HG02571 (cell line): Measurements from ENCODE around the gene TAB2.
A peak's percentile ranks its signal among the peaks of the same experiment; 100 is the strongest.

Experiments
- ATAC-seq: cut with Tn5 transposase; IDR thresholded peaks from one replicate; pipeline ENCODE4 v1.9.1; 2021; ENCODE audit warnings: mild to moderate bottlenecking, moderate library complexity; ENCODE audit not compliant: unreplicated experiment

TAB2 gene

DNA sequence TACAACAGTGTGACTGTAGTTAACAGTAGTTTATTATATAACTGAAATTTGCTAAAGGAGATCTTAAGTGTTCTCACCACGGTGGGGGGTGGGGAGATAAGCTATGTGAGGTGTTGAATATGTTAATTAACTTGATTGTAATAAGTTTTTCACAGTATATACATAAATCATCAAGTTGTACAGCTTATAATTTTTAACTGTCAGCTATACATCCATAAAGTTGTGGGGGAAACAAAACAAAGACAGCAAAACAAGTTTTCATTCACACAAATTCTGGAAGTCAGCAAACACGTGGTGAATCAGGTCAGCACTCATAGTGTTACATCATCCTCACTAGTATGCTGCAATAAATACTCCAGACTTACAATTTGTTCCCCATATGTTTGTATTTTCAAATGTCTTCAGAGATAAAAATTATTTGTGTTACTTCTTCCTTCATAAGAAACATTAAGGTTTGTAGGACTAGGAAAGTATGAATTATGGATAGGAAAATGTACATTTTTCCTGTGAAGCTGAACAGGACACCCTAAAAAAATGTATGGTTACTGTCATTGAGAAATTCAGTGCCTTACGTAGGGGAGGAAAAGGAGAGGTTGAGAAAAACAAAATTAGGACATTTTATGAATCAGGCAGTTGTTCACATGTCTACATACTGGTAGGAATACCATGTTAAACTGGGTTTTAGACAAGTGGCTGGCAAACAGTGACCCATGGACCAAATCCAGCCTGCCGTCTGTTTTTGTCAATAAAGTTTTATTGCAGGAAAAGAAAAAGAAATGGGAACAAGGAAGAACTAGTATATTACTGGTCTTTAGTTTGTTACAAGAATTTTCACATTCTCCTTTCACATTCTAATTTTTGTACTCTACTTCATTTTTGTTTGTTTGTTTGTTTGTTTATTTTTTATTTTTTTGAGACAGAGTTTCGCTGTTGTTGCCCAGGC lies 88.6 kb downstream of the TAB2 start:
- ATAC-seq = no peak

DNA sequence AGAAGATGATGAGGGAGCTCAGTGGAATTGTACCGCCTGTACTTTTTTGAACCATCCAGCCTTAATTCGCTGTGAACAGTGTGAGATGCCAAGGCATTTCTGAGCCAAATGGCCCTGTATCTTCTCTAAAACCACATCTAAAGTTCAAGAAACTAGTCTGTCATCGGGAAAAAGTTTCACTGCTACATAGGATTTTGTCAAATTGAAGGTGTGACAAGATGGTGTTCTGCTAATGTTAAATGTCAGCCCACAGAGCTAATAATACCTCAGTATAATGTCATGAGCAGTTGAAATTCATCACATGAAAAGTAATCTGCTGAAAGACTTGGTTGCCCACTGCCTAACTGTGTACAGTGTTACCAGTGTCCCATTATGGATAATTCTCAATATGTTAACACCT lies 92.1 kb downstream of the TAB2 start:
- no peak for ATAC-seq

DNA sequence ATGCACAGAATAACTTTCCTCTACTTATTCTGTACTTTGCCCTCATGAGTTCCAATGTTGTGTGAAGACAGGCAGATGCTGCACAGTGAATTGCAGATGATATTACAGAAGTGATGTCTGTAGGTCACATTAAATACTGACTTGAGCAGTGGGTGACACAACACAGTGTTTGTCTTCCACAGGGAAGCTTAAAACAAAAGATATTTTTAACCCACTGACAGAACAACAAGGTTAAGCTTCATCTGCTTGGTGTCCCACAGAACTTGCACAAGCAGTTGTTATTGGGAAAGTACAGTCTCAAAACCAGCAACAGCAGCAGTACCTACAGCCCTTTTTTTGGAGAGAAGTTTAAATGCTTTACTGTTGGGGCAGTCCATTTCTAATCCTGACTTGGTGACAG lies 93.0 kb downstream of the TAB2 start:
- ATAC-seq = no peak

DNA sequence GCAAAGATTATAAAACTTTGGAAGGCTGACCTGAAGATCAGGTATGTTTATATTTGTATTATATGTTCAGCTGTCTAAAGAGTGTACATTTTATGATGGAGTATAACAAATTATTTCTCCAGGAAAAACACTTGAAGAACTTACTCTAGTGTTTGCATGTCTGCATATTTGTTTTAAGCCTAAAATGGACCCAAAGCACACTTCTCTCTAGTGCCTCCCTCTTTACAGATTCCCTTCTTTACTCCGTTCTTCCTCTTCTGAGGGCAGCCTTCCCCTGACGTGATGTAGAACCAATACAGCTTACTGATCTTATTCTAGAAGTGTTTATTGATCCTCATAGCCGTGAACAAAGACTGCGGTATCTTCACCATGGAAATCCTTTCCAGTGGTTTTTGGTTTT lies 96.5 kb downstream of the TAB2 start:
- ATAC-seq = no peak

DNA sequence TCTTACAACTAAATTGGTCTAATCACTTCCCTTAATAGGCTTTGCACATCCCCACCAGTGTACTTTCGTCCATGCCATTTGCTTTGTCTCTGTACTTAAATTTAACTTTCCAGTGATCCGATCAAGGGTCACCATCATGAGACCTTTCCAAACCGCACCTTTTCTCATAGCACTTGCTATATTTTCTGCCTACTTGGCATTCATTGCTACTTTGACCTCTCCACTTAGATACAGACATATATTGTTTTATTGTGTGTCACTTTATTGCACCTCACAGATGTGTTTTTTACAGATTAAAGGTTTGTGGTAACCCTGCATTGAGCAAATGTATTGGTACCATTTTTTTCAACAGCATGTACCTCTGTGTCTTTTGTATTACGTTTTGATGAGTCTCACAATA lies 97.3 kb downstream of the TAB2 start:
- ATAC-seq = no peak

DNA sequence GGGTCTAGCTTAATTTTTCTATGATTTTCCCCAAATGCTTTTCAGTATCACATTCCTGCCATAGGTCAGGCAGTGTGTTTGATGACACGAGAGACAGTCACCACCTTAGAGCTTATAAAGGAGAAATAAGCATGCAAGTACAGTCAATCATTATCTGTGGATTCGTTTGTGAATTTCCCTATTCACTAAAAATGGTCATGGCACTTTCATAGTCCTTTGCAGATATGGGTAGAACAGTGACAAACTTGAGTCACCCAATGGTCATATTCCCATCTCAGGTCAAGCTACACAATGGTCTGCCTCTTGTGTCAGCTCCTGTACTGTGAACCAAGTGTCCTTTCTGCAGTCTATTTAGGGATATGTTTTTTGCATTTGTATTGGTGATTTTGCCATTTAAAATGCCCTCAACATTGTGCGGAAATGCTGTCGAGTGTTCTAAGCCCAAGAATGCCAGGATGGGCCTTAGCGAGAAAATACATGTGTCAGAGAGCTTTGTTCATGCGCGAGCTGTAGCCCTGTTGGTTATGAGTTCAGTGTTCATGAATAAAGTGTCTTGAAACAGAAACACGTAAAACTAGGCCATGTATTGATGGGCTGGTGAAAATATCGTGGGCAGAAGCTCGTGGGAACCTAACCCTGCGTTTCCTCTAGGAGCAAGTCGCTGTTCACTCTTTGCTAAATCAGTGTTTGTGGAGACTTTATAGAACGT lies 102.3 kb downstream of the TAB2 start:
- ATAC-seq = no peak

DNA sequence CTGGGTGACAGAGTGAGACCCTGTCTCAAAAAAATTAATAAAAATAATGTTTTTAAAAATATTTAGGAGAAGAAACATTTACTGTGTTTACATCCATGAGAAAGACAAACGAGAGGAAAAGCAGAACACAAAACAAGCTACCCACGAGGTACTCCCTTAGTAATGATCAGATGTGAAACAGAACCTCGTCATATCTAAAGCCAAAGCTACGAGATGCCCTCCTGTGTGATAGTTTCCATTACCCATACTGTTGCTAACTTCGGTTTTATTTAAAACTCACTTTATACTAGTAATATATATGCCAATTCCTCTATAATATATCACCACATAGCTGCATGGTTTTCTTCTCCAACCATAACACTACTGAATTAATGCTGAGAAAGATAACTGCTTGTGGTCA lies 103.6 kb downstream of the TAB2 start:
- ATAC-seq = no peak

DNA sequence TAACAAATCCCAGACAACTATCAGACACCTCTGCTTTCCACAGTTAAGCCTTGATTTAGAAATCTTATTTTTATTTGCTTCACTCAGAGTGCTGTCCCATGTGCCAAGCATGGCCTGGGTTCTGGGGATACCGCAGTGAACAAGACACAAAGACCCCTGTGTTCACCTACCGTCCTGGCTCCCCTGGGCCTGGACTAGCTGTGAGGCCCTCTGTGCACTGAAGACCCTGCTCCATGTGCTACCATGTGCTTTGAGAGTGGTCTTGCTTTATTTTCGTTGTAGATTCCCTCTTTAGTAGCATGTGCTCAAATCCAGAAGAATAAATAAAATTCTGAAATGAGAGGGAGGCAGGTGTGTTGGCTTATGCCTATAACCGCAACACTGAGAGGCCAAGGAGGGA lies 105.1 kb downstream of the TAB2 start:
- ATAC-seq = no peak

DNA sequence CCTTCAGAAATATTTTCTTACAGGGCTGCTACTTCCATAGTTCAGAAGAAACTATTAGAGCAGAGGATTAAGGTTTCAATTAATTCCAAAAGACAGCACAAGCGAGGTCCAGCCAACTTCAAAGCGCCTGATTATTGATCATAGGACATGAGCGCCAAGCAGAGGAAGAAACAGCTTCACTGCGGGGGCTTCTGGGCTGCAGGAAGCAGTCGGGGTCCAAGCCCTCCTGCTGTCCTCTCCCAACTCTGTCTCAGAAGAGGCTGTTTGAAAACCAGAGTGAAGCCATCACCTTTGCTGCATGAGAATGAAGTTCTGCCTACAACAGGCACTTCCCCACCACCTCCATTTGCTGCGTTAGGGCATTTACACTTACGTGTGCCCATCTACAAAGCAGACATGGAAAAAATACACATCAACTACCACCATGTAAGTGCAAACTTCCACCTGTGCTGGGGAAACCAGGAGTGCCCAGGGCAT lies 106.5 kb downstream of the TAB2 start:
- ATAC-seq = no peak

DNA sequence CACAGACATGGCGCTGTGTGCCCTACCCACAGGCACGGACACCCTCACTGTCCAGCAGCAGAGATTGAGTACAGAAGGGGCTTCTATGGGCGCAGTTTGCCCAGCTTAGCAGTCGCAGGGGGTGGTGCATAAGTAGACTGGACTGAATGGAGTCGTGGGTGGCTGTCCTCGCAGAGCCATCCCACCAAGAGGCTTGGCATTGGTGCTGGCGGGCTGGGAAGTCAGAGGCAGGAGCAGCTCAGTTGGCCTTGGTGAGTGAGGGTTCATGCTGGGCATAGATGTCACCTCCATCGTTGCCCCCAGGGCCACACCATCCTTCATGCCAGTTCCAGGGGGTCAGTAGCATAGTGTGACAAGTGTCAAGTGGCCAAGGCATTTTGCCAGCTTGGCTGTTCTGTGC lies 107.7 kb downstream of the TAB2 start:
- no peak for ATAC-seq

DNA sequence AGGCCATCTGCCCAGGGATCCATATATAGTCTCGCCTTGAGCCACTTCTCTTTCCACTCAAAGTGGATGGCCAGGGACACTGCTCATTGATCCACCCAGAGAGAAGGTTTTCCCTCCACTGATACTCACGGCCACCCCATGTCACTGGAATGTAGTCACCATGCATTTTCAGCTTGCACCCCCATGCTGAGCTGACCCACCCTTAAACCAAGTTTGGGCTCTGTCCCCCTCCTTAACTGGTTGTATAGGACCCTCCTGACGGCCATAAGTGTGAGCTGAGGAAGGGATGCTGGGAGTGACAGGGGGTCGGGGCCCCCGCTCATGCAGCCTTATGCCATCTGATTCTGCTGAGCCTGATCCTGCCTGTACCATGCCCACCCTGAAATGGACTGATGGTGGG lies 108.2 kb downstream of the TAB2 start:
- no peak for ATAC-seq

DNA sequence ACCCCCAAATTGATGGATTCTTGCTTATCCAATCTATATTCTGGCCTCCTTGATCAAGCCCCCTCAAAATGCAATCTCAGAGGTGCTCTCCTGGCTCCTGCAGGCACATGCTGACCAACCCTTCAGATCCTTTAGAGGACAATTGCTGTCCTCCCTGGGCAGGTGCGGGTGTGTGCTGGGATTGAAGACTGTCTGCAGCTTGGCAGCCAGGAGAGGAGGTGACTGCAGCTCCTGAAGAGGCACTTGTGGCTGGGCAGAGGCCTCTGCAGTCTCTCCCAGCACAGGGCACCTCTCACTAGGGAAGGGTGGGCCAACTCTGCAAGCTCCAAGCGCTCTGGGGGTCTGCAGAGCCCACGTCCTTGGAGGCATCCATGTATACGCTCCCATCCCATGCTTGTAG lies 111.1 kb downstream of the TAB2 start:
- no peak for ATAC-seq

DNA sequence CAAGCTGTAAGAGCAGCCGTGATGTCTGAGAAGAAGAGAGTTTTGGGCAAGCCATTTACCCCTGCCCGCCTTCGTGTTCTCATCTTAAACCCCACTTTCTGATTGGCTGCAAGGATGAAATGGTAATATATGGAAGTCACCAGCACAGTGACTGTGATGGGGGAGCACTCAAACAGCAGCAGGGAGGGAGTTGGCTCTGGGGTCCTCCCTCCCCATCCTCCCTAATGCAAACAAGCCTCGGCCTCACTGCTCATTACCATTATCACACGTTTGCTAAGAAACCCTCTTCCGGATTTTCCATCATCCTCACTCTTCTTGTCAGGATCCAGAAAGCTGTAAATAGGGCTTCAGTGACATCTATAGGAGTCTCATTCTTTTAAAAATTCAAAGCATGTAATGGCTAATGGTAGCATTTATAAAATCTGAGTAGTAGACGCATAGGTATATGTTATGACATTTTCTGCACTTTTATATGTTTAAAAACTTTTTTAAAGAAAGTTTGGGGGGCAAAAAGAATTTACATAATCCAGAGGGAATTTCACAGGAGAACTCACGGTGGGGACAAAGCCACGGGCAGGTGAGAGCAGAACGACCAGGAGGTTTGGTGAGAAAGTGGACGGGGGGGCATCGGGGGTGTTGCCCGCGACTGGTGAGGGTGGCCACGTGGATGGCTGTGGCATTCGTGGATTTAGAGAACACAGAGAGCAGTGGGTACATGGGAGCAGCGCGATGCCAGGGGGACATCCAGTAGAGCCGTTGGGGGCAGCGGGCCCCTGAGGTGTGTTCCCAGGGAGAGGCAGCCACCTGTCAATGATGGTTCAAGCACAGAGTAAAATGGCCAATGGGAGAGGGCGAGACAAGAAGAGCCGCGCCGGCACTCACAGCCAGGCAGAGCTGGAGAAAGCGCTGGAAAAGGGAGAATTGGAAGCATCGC lies 112.2 kb downstream of the TAB2 start:
- no peak for ATAC-seq

DNA sequence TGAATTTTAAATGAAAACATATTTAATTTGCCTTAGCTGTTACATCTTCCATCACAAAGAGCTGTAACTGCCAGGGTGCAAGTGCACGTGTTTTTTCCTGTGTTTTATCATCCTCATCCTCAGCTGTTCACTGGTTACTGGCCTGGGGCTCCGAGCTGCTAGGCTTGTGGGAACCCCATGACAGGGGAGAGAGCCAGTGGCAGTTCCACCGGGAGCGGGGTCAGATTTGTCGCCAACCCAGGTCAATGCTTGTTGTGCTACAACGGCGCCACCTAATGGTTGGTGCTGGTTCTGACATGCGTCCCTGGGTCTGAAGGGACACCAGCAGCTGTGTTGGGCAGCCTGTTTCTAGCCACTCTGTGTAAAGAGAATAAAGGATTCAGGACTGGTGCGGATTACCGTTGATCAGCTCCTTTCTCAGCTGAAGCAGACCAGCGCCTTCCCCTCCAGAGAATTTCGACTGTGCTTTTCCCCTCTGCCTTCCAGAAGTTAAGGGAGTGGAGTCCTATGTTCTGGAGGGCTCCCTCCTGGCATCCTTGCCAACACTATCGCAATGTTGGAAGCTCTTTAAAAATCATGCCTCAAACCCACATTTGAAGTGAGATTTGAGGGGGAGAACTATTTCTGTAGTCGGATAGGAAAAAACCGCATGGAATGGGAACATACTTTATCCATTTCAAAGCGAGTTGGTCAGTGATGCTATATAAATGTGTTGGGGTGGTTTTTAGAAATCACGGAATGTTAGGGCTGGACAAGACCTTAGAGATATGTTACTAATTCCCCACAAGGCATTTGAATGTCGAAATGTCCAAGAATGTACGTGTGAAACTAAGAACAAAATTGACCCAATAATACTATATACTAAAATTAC lies 114.6 kb downstream of the TAB2 start:
- peak; percentile 64 for ATAC-seq

DNA sequence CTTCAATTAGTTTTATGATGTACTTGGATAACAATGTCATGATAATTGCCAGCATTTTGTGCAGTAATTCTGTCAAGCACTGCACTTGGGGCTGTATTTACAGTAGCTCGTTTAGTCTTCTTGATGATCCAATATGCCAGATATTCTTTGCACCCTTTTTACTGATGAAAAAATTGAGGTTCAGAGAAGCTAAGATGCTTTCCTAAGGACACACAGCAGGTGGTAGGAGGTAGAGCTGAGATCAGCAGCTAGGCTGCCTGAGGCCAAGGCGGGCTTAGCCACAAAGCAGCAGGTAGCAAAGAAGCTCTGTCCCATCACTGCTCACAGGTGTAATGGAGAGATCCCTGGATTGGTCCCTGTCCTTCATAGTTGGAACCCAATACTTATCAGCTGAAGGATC lies 115.9 kb downstream of the TAB2 start:
- ATAC-seq = no peak

DNA sequence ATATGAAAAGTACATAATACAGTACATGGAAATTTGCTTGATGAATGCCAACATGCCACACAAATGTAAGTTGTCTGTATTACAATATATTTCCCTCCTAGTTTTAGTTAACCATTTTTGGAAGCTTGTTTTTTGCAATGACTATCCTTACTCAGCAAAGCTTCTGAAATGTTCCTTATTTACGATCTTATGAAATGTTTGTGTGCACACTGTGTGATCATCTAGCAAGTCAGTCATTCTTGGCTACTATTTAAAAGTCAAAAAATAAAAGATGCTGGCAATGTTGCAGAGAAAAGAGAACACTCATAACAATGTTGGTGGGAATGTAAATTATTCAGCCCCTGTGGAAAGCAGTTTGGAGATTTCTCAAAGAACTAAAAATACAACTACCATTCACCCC lies 116.4 kb downstream of the TAB2 start:
- no peak for ATAC-seq

DNA sequence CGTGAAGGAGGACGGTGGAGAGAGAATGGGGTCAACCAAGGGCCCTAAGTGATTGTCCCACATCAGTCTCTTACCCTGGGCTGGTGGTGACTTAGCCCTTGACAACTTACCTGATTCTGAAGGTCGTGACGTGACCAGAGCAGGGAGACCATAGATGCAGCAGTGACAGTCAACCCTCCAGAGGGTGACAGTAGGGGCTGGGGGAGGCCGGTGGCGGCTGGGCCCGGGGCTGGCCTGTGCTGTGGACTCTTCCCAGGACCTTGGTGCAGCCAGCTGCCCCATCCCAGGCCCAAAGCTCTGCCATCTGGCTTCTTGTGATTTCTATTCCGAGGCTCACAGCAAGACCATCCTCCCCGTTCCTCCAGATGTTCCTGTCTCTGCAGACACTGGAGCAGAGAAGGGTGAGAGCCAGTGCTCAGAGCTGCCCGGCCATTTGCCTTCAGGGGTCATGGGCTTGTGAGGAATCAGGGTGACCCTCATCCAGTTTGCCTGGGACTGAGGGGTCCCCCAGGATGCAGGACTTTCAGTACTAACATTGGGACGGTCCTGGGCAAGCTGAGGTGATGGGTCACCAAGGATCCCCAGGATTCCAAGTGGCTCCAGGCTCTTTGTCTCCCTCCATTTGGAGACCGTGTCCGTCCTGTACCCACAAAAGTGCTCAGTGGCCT lies 118.5 kb downstream of the TAB2 start:
- ATAC-seq = no peak

DNA sequence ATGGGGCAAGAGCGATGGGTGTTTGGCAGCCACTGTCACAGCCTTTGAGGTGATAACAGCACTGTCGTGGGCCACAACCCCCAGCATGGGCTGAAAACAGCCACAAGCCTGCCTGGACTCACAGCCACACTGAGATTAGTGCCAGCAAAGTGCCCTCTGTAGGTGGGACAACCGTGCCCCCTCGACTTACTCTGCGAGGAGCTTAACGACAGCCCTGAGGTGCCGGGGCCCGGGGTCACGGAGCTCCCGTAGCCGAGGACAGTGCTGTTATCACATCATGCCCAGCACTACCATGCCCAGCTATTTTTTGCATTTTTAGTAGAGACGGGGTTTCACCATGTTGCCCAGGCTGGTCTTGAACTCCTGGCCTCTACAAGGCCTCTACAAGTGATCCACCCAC lies 119.1 kb downstream of the TAB2 start:
- ATAC-seq = no peak

DNA sequence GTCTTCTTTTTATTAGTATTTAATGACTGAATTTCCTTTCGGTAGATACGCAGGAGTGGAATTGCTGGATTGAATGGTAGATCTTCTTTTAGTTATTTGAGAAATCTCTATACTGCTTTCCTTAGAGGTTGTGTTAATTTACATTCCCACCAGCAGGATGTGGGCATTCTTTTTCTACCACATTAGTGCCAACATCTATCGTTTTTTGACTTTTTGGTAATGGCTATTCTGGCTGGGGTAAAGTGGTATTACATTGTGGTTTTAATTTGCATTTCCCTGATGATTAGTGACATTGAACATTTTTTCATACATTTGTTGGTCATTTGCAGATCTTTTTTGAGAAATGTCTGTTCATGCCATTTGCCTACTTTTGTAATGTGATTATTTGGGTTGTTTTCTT lies 119.7 kb downstream of the TAB2 start:
- ATAC-seq = no peak

DNA sequence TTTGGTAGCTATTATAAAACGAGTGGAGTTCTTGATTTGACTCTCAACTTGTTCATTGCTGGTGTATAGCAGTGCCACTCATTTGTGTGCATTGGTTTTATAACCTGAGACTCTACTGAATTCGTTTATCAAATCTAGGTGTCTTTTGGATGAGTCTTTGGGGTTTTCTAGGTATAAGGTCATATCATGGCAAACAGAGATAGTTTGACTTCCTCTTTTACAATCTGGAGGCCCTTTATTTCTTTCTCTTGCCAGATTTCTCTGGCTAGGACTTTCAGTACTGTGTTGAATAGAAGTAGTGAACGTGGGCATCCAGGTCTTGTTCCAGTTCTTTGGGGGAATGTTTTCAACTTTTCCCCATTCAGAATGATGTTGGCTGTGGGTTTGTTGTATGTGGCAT lies 121.3 kb downstream of the TAB2 start:
- ATAC-seq = no peak
